C4-2B (cell line): Measurements from ENCODE around the gene NSUN2.

ENCODE experiments used
- H3K27ac ChIP-seq: fragments of 450-650 bp; 2 replicates; pipeline ENCODE4 v1.5.1; 2017
- CTCF ChIP-seq: fragments of 450-650 bp; conservative IDR thresholded peaks from 2 replicates; pipeline ENCODE4 v1.5.1; 2017; ENCODE audit warnings: mild to moderate bottlenecking
- ZFX ChIP-seq: fragments of 450-650 bp; IDR thresholded peaks from 2 replicates; pipeline ENCODE4 v1.6.1; 2017

Gene NSUN2

GRCh38 chr5:6585939-6586646, 46.8 kb downstream of the NSUN2 start:
- TF ChIP-seq CTCF: no peak
- no peak overlapping the region for H3K27ac ChIP-seq

- TF ChIP-seq ZFX (no peak), CTCF (no peak)
- no peak overlapping the region for H3K27ac ChIP-seq
Measured at GRCh38 chr5:6585168-6585567, 47.7 kb downstream of the NSUN2 start.

- TF ChIP-seq ZFX (no peak), CTCF (no peak)
Measured at GRCh38 chr5:6584727-6585126, 48.1 kb downstream of the NSUN2 start.

GRCh38 chr5:6584101-6584645, 48.7 kb downstream of the NSUN2 start:
- no peak overlapping the region for H3K27ac ChIP-seq
- no peak for TF ChIP-seq ZFX
- no peak for TF ChIP-seq CTCF

More at GRCh38 chr5:6584727-6585126, 48.1 kb downstream of the NSUN2 start:
- H3K27ac ChIP-seq: no peak overlapping the region

- TF ChIP-seq CTCF (no peak), ZFX (no peak)
- H3K27ac ChIP-seq: no peak overlapping the region
Measured at GRCh38 chr5:6583049-6583880, 49.6 kb downstream of the NSUN2 start.

GRCh38 chr5:6582507-6583048, 50.3 kb downstream of the NSUN2 start:
- H3K27ac ChIP-seq: no peak overlapping the region
- no peak for TF ChIP-seq CTCF
- no peak for TF ChIP-seq ZFX
